H1 (cell line): ENCODE results near the gene UGT1A3.

ENCODE experiments used
- CEBPB ChIP-seq: IDR thresholded peaks from 2 replicates; pipeline ENCODE4 v1.6.1; 2012; ENCODE audit warnings: low read depth, low read length
- EZH2 ChIP-seq: fragments of 200-600 bp; sonication (generic); IDR thresholded peaks from 2 replicates; pipeline ENCODE4 v1.7.1; 2012; ENCODE audit warnings: low read depth, mild to moderate bottlenecking, moderate library complexity, low read length, inconsistent platforms; ENCODE audit not compliant: severe bottlenecking
- GABPA ChIP-seq: IDR thresholded peaks from 2 replicates; pipeline ENCODE4 v1.6.1; 2011; ENCODE audit warnings: mild to moderate bottlenecking, low read length, moderate library complexity, borderline replicate concordance; ENCODE audit not compliant: insufficient read depth
- POLR2A ChIP-seq, 2 experiments: IDR thresholded peaks; 1 replicate in 1 of 2; 2 replicates in 1 of 2; pipeline ENCODE4 v1.6.1; 2011; ENCODE audit warnings: low read depth in 2 of 2, low read length in 2 of 2, mild to moderate bottlenecking in 2 of 2; ENCODE audit errors: control extremely low read depth in 1 of 2
- POLR2AphosphoS5 ChIP-seq: IDR thresholded peaks from 2 replicates; pipeline ENCODE4 v1.6.1; 2011; ENCODE audit warnings: low read depth, low read length
- TAF1 ChIP-seq: IDR thresholded peaks from 2 replicates; pipeline ENCODE4 v1.6.1; 2011; ENCODE audit warnings: mild to moderate bottlenecking, low read depth, low read length
- TEAD4 ChIP-seq: IDR thresholded peaks from 2 replicates; pipeline ENCODE4 v1.6.1; 2012; ENCODE audit warnings: low read depth, low read length, inconsistent platforms, mixed read lengths
- YY1 ChIP-seq: IDR thresholded peaks from 2 replicates; pipeline ENCODE4 v1.6.1; 2011; ENCODE audit warnings: low read depth, mild to moderate bottlenecking, low read length
- TF ChIP-seq, protein P1 (sequence below), 3 experiments: IDR thresholded peaks; 1 replicate in 2 of 3; 2 replicates in 1 of 3; pipeline versions ENCODE4 v1.5.1 to v1.6.1; 2011; ENCODE audit warnings: low read length in 3 of 3, mild to moderate bottlenecking in 3 of 3, inconsistent platforms in 2 of 3, low read depth in 1 of 3, moderate library complexity in 1 of 3; ENCODE audit not compliant: insufficient read depth in 1 of 3; ENCODE audit errors: control extremely low read depth in 1 of 3
- TF ChIP-seq, protein P2 (sequence below): IDR thresholded peaks from 2 replicates; pipeline ENCODE4 v1.6.1; 2011; ENCODE audit warnings: low read length, improper control_type of control experiment

DNA sequence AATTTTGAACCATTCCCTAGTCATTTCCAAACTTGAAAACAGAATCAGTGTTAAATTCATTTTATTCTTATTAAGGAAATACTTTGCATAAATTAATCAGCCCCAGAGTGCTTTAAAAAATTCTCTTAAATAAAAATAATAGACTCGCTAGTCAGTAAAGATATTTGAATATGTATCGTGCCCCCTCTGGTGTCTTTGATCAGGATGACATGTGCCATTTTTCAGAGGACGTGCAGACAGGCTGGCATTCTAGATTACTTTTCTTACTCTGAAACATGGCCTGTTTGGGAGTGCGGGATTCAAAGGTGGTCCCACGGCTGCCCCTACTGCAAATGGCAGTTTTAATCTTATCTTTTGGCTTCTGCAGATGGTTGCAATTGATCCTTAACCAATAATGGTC is 43.7 kb downstream of the UGT1A3 start:
- TF ChIP-seq GABPA (no peak), YY1 (no peak), POLR2AphosphoS5 (no peak), CEBPB (no peak), TAF1 (no peak), TEAD4 (no peak), POLR2A (IDR thresholded peaks at IDR 0.05; ENCODE audit: control extremely low read depth in 1 of 2, low read depth in 2 of 2, low read length in 2 of 2) (no peak), EZH2 (no peak)
- TF ChIP-seq, protein P1, sequence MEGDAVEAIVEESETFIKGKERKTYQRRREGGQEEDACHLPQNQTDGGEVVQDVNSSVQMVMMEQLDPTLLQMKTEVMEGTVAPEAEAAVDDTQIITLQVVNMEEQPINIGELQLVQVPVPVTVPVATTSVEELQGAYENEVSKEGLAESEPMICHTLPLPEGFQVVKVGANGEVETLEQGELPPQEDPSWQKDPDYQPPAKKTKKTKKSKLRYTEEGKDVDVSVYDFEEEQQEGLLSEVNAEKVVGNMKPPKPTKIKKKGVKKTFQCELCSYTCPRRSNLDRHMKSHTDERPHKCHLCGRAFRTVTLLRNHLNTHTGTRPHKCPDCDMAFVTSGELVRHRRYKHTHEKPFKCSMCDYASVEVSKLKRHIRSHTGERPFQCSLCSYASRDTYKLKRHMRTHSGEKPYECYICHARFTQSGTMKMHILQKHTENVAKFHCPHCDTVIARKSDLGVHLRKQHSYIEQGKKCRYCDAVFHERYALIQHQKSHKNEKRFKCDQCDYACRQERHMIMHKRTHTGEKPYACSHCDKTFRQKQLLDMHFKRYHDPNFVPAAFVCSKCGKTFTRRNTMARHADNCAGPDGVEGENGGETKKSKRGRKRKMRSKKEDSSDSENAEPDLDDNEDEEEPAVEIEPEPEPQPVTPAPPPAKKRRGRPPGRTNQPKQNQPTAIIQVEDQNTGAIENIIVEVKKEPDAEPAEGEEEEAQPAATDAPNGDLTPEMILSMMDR (IDR thresholded peaks at IDR 0.05; ENCODE audit: control extremely low read depth in 1 of 3, insufficient read depth in 1 of 3, low read depth in 1 of 3, low read length in 3 of 3) = no peak
- TF ChIP-seq, protein P2, sequence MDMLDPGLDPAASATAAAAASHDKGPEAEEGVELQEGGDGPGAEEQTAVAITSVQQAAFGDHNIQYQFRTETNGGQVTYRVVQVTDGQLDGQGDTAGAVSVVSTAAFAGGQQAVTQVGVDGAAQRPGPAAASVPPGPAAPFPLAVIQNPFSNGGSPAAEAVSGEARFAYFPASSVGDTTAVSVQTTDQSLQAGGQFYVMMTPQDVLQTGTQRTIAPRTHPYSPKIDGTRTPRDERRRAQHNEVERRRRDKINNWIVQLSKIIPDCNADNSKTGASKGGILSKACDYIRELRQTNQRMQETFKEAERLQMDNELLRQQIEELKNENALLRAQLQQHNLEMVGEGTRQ = no peak
